H1 (cell line): ENCODE measurements around the gene ILF3. TPM values are rescaled to one million over a fixed set of nuclear protein-coding genes. Genes with fewer than 3 reads are reported as not detected.

Source experiments
- CTCF ChIA-PET: fragments of 300-600 bp; sonication (Branson Sonifier 250); formaldehyde crosslinking; loops from one replicate; lab custom pipeline; 2021; ENCODE audit not compliant: partially characterized antibody; lab: Charles Lee
- POLR2A ChIA-PET: fragments of 300-600 bp; sonication (Branson Sonifier 250); formaldehyde crosslinking; loops from one replicate; lab custom pipeline; 2021; ENCODE audit warnings: inconsistent platforms; ENCODE audit not compliant: partially characterized antibody; lab: Charles Lee
- DNase-seq, 2 experiments: peaks; one replicate each; pipeline versions ENCODE4 v3.0.0 to v3.0.0-alpha.2; 2010 to 2022; ENCODE audit warnings: low spot score in 2 of 2, low read depth in 1 of 2, mixed read lengths in 1 of 2
- FAIRE-seq: peaks from 2 replicates; lab custom pipeline; 2011; peaks lifted over from hg19 to GRCh38; lab: Jason Lieb, UNC
- H2AFZ ChIP-seq: 2 replicates; pipeline ENCODE4 v1.8.1; 2012; ENCODE audit warnings: low read length, inconsistent platforms
- H2AK5ac ChIP-seq: 2 replicates; pipeline ENCODE4 v1.6.1; 2013; ENCODE audit warnings: low read depth, low read length
- H2BK120ac ChIP-seq: replicated peaks from 2 replicates; pipeline ENCODE3; 2013; ENCODE audit warnings: low read depth, low read length, inconsistent platforms
- H2BK12ac ChIP-seq: 2 replicates; pipeline ENCODE4 v1.6.1; 2013; ENCODE audit warnings: low read depth, low read length
- H2BK15ac ChIP-seq: 2 replicates; pipeline ENCODE4 v1.6.1; 2013; ENCODE audit warnings: low read length
- H2BK20ac ChIP-seq: 2 replicates; pipeline ENCODE4 v1.6.1; 2013; ENCODE audit warnings: low read length
- H2BK5ac ChIP-seq: 2 replicates; pipeline ENCODE4 v1.6.1; 2013; ENCODE audit warnings: low read depth, low read length
- H3K14ac ChIP-seq: 2 replicates; pipeline ENCODE4 v1.6.1; 2013; ENCODE audit warnings: inconsistent platforms; ENCODE audit not compliant: insufficient read length
- H3K18ac ChIP-seq: 2 replicates; pipeline ENCODE4 v1.6.1; 2013; ENCODE audit warnings: low read length; ENCODE audit errors: extremely low read depth
- H3K23ac ChIP-seq: 2 replicates; pipeline ENCODE4 v1.6.1; 2013; ENCODE audit warnings: inconsistent platforms; ENCODE audit not compliant: insufficient read length
- H3K23me2 ChIP-seq: 2 replicates; pipeline ENCODE4 v1.6.1; 2013; ENCODE audit warnings: low read depth, low read length
- H3K27ac ChIP-seq: 2 replicates; pipeline ENCODE4 v1.6.1; 2011; ENCODE audit warnings: low read depth, low read length, inconsistent platforms
- H3K27me3 ChIP-seq, 4 experiments: replicated peaks in 1 of 4; 1 replicate in 1 of 4; 2 replicates in 3 of 4; pipeline versions ENCODE4 v1.6.1 to v1.8.1; 2011 to 2013; ENCODE audit warnings: low read length in 3 of 4, mild to moderate bottlenecking in 3 of 4, inconsistent platforms in 2 of 4, mixed read lengths in 2 of 4, moderate library complexity in 1 of 4; ENCODE audit not compliant: control insufficient read depth in 3 of 4, insufficient read depth in 3 of 4; ENCODE audit errors: extremely low read depth in 1 of 4
- H3K36me3 ChIP-seq, 4 experiments: 2 replicates each; pipeline versions ENCODE4 v1.6.1 to v1.8.1; 2011 to 2013; ENCODE audit warnings: mild to moderate bottlenecking in 4 of 4, low read length in 3 of 4, moderate library complexity in 2 of 4, control low read depth in 1 of 4, inconsistent platforms in 1 of 4; ENCODE audit not compliant: insufficient read depth in 4 of 4, control insufficient read depth in 2 of 4
- H3K4ac ChIP-seq: replicated peaks from 2 replicates; pipeline ENCODE3; 2013; ENCODE audit warnings: low read length, low read depth, mixed read lengths, inconsistent platforms; ENCODE audit not compliant: insufficient read length
- H3K4me1 ChIP-seq, 4 experiments: replicated peaks in 1 of 4; 1 replicate in 1 of 4; 2 replicates in 3 of 4; pipeline versions ENCODE4 v1.6.1 to v1.8.1; 2011 to 2013; ENCODE audit warnings: low read length in 3 of 4, inconsistent platforms in 2 of 4, mixed read lengths in 1 of 4; ENCODE audit not compliant: insufficient read depth in 4 of 4, control insufficient read depth in 3 of 4
- H3K4me2 ChIP-seq, 2 experiments: 2 replicates each; pipeline versions ENCODE4 v1.6.1 to v1.8.1; 2011 to 2013; ENCODE audit warnings: low read depth in 2 of 2, low read length in 2 of 2, control low read depth in 1 of 2, inconsistent platforms in 1 of 2, mild to moderate bottlenecking in 1 of 2; ENCODE audit not compliant: insufficient read depth in 1 of 2
- H3K4me3 ChIP-seq, 4 experiments: fragments of 200-600, 300-600 bp in 1 of 4; sonication (generic), shearing (Covaris generic), sonication (Bioruptor Twin) in 1 of 4; 2 replicates each; pipeline versions ENCODE4 v1.5.1 to v1.8.1; 2011 to 2016; ENCODE audit warnings: low read length in 4 of 4, low read depth in 3 of 4, control low read depth in 2 of 4, inconsistent platforms in 2 of 4, mild to moderate bottlenecking in 2 of 4, mixed read lengths in 1 of 4, moderate library complexity in 1 of 4; ENCODE audit not compliant: insufficient read depth in 2 of 4; ENCODE audit errors: extremely low read depth in 1 of 4
- H3K56ac ChIP-seq: replicated peaks from 2 replicates; pipeline ENCODE3; 2013; ENCODE audit warnings: low read depth, mild to moderate bottlenecking, mixed read lengths, low read length, inconsistent platforms; ENCODE audit not compliant: insufficient read length
- H3K79me1 ChIP-seq: 2 replicates; pipeline ENCODE4 v1.6.1; 2013; ENCODE audit warnings: low read depth, low read length, control low read depth
- H3K79me2 ChIP-seq, 2 experiments: 2 replicates each; pipeline versions ENCODE4 v1.6.1 to v1.8.1; 2012 to 2013; ENCODE audit warnings: low read length in 2 of 2, mild to moderate bottlenecking in 2 of 2, inconsistent platforms in 1 of 2; ENCODE audit not compliant: insufficient read depth in 2 of 2, control insufficient read depth in 1 of 2
- H3K9ac ChIP-seq, 4 experiments: replicated peaks in 1 of 4; 1 replicate in 1 of 4; 2 replicates in 3 of 4; pipeline versions ENCODE4 v1.6.1 to v1.8.1; 2011 to 2013; ENCODE audit warnings: low read depth in 3 of 4, low read length in 3 of 4, control low read depth in 2 of 4, mild to moderate bottlenecking in 2 of 4, moderate library complexity in 2 of 4, inconsistent platforms in 1 of 4; ENCODE audit errors: extremely low read depth in 1 of 4
- H3K9me3 ChIP-seq, 2 experiments: 2 replicates each; pipeline versions ENCODE4 v1.6.1 to v1.8.1; 2012 to 2013; ENCODE audit warnings: mild to moderate bottlenecking in 2 of 2, moderate library complexity in 2 of 2, control low read depth in 1 of 2, inconsistent platforms in 1 of 2, low read depth in 1 of 2, low read length in 1 of 2, mixed read lengths in 1 of 2; ENCODE audit not compliant: insufficient read depth in 2 of 2
- H4K20me1 ChIP-seq, 2 experiments: replicated peaks in 1 of 2; 2 replicates each; pipeline versions ENCODE3 to v1.8.1; 2011 to 2013; ENCODE audit warnings: inconsistent platforms in 2 of 2, low read length in 2 of 2, mild to moderate bottlenecking in 1 of 2; ENCODE audit not compliant: insufficient read depth in 2 of 2, control insufficient read depth in 1 of 2
- H4K5ac ChIP-seq: 2 replicates; pipeline ENCODE4 v1.6.1; 2013; ENCODE audit warnings: low read length, low read depth, mixed read lengths, inconsistent platforms; ENCODE audit not compliant: insufficient read length
- H4K8ac ChIP-seq: 2 replicates; pipeline ENCODE4 v1.8.0; 2013; ENCODE audit warnings: mild to moderate bottlenecking, moderate library complexity, low read length, inconsistent platforms; ENCODE audit not compliant: insufficient read depth; ENCODE audit errors: extremely low read depth
- H4K91ac ChIP-seq: replicated peaks from 2 replicates; pipeline ENCODE3; 2013; ENCODE audit warnings: low read length, mixed read lengths, inconsistent platforms; ENCODE audit not compliant: insufficient read length
- CBX5 ChIP-seq: fragments of 300-800, 300-1000 bp; sonication (generic); IDR thresholded peaks from 2 replicates; pipeline ENCODE4 v1.7.1; 2016; ENCODE audit warnings: antibody characterized with exemption, low read length, low read depth
- CHD1 ChIP-seq: IDR thresholded peaks from 2 replicates; pipeline ENCODE4 v1.6.1; 2012; ENCODE audit warnings: low read depth, low read length, improper control_type of control experiment
- CREB1 ChIP-seq: IDR thresholded peaks from 2 replicates; pipeline ENCODE4 v1.6.1; 2012; ENCODE audit warnings: inconsistent platforms
- EZH2 ChIP-seq: fragments of 200-600 bp; sonication (generic); IDR thresholded peaks from 2 replicates; pipeline ENCODE4 v1.7.1; 2012; ENCODE audit warnings: low read depth, mild to moderate bottlenecking, moderate library complexity, low read length, inconsistent platforms; ENCODE audit not compliant: severe bottlenecking
- GABPA ChIP-seq: IDR thresholded peaks from 2 replicates; pipeline ENCODE4 v1.6.1; 2011; ENCODE audit warnings: mild to moderate bottlenecking, low read length, moderate library complexity, borderline replicate concordance; ENCODE audit not compliant: insufficient read depth
- GTF2F1 ChIP-seq: IDR thresholded peaks from 2 replicates; pipeline ENCODE4 v1.6.1; 2012; ENCODE audit warnings: low read depth, low read length, improper control_type of control experiment, borderline replicate concordance
- RBBP5 ChIP-seq: IDR thresholded peaks from 2 replicates; pipeline ENCODE4 v1.7.1; 2012; ENCODE audit warnings: low read depth, mild to moderate bottlenecking, inconsistent platforms, low read length, moderate library complexity, borderline replicate concordance
- WGBS, 2 experiments: shearing (Covaris generic) in 1 of 2; methylation state at CpG; one replicate each; pipeline versions ENCODE4 v1.1.6 to v1.1.7; 2013 to 2015; ENCODE audit warnings: low lambda C conversion rate in 2 of 2, mixed read lengths in 2 of 2, inconsistent platforms in 1 of 2, low coverage in 1 of 2, missing lambda C conversion rate in 1 of 2; ENCODE audit not compliant: insufficient replicate concordance in 2 of 2, insufficient coverage in 1 of 2, insufficient read length in 1 of 2; ENCODE audit errors: extremely low coverage in 1 of 2, missing lambda C conversion rate in 1 of 2; 5-methylcytosine and 5-hydroxymethylcytosine counted together
- polyA plus RNA-seq, 7 experiments: library from polyadenylated mRNA; depleted of rRNA in 3 of 7; stranded (reverse) in 5 of 7; unstranded in 2 of 7; fragments of >200 nt in 5 of 7; fragments of 200-250 nt in 2 of 7; gene quantifications; 1 replicate in 5 of 7; 2 replicates in 1 of 7; 4 replicates in 1 of 7; pipeline versions ENCODE4 v1.2.1 to v1.2.3, GENCODE V29; 2011 to 2013; ENCODE audit warnings: missing spikeins in 2 of 7, mixed read lengths in 2 of 7
- total RNA-seq: library from RNA; stranded (reverse); fragmentation: NEBNext Ultra II Directional; extraction: Animal tissue kit (Norgen Biotek cat#: 25700); gene quantifications from 2 replicates; pipeline ENCODE4 v1.2.1, GENCODE V29; 2021

The ILF3 gene
- total and polyA plus RNA-seq, 2 of the 8 experiments (the other 6 are each of a cell fraction or from before 2014, with no cell fraction given): 291 to 695 TPM

DNA sequence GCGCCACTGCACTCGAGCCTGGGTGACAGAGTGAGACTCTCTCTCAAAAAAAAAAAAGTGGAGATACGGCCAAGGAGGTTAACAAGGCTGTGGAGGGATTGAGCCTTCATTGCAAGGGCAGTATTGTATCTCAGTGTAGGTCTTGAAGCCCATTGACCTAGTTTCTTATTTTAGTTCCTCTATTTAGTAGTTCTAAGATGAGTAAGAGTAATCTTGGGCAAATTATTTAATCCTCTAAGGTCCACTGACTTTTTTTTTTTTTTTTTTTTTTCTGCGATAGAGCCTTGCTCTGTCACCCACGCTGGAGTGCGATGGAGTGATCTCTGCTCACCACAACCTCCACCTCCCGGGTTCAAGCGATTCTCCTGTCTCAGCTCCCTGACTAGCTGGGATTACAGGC, 14.3 kb upstream of the ILF3 start:
- no peak overlapping the region for H2AFZ ChIP-seq
- H2BK120ac ChIP-seq: no peak overlapping the region
- POLR2A ChIA-PET: interaction anchor here (2.5 to 59.0 kb wide), 3 partner anchors 14 to 52 kb away, joined by 17 to 1874 read pairs (median 116); partner anchors contain the start of genes DNM2, ILF3, QTRT1 and SLC44A2
- no peak overlapping the region for H3K18ac ChIP-seq
- 97% methylated on average over 7 of the region's 8 CpGs; no CpG with 5 or more reads in 1 of the 2 experiments for WGBS, 2 experiments
- peaks cover 0 to 2% of the 10 kb centered on the region in 2 experiments for H4K20me1 ChIP-seq
- peaks cover 6 to 17% (median 13%) of the 10 kb centered on the region in 4 experiments for H3K4me1 ChIP-seq
- H3K56ac ChIP-seq: no peak overlapping the region
- H3K27ac ChIP-seq: no peak overlapping the region
- H2BK12ac ChIP-seq: no peak overlapping the region
- no peak overlapping the region for H4K5ac ChIP-seq
- H3K23ac ChIP-seq: no peak overlapping the region
- no peaks in the 10 kb centered on the region for H3K9me3 ChIP-seq
- no peak overlapping the region for H2BK20ac ChIP-seq
- H2BK15ac ChIP-seq: no peak overlapping the region
- no peaks in the 10 kb centered on the region for H3K23me2 ChIP-seq
- H3K27me3 ChIP-seq: no peaks in the 10 kb centered on the region
- DNase-seq (no peak), FAIRE-seq (no peak)
- H3K4ac ChIP-seq: no peak overlapping the region
- no peaks in the 10 kb centered on the region; the same call in 1 of the 2 replicates for H3K79me1 ChIP-seq
- H3K36me3 ChIP-seq: peaks cover 24 to 65% (median 38%) of the 10 kb centered on the region in 4 experiments
- CTCF ChIA-PET: interaction anchor here (0.8 to 14.2 kb wide), 2 partner anchors 21 to 58 kb away, joined by 3 to 267 read pairs; no protein-coding TSS in a partner anchor
- H3K4me3 ChIP-seq: no peak overlapping the region
- no peaks in the 10 kb centered on the region for H3K79me2 ChIP-seq
- H2AK5ac ChIP-seq: no peak overlapping the region
- no peak overlapping the region for H3K14ac ChIP-seq
- H3K9ac ChIP-seq: no peak overlapping the region
- no peak overlapping the region for H3K4me2 ChIP-seq
- no peak overlapping the region for H4K8ac ChIP-seq
- TF ChIP-seq CREB1 (no peak), EZH2 (no peak), RBBP5 (no peak), CBX5 (no peak), CHD1 (no peak), GTF2F1 (no peak), GABPA (no peak)
- H2BK5ac ChIP-seq: no peak overlapping the region
- no peak overlapping the region for H4K91ac ChIP-seq
